Measurements from ENCODE around the gene NEXN.

DNA sequence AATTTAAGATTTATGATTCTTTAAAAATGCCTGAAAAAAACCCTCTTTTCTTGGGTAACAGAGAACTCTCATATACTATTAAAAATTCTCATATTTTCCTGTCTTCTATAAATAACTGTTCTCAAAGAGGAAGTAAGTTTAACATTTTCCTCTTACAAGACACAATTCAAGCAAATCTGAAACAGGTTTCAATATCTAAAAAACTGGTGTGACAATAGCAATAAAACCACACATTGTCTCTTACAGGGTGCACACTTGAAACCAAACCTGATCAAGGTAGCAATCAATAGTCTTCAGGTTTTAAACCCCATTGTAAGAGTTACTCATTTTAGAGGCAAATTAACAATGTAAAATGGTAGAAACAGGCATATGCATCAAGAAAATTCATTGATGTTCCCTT lies 62.4 kb downstream of the NEXN start:
- no peak for TF ChIP-seq CTCF (conservative IDR thresholded peaks at IDR 0.05 in 1 of 2, IDR thresholded peaks at IDR 0.05 in 1 of 2; ENCODE audit: extremely low read depth in 1 of 2, insufficient read depth in 1 of 2, low read depth in 1 of 2, low read length in 2 of 2)
- no peak for TF ChIP-seq EZH2 (IDR thresholded peaks at IDR 0.05; ENCODE audit: borderline replicate concordance, low read length)

Measured in mammary epithelial cell (primary cell).